ENCODE measurements around the gene HTR6. TPM values are rescaled to one million over a fixed set of nuclear protein-coding genes. Genes with fewer than 3 reads are reported as not detected.
"Not testable (repeated sequence)": the region's sequence is repeated elsewhere in the genome, so short reads cannot be mapped to it uniquely, and the experiment has no call there.

HTR6 gene
- total RNA-seq, 4 donors from 2014 or later: not detected

GRCh38 chr1:19636065-19636464 lies 28.6 kb upstream of the HTR6 start:
- no peak overlapping the region for H3K4me3 ChIP-seq
- H3K27me3 ChIP-seq: no peaks in the 10 kb centered on the region
- no peak for TF ChIP-seq POLR2A (IDR thresholded peaks at IDR 0.05)
- no peak for TF ChIP-seq CTCF (IDR thresholded peaks at IDR 0.05 in 4 of 5, conservative IDR thresholded peaks at IDR 0.05 in 1 of 5)
- H3K9me3 ChIP-seq: no peaks in the 10 kb centered on the region
- H3K36me3 ChIP-seq: no peaks in the 10 kb centered on the region
- ATAC-seq (no peak), DNase-seq (no peak)
- in situ Hi-C loops (cut with MboI; ENCODE audit: low sequenced_read_pairs in 4 of 4) (no loop called here), intact Hi-C loops (cut with DNase I; ENCODE audit: low total_unique reads) (no loop called here)
- peaks cover 4 to 9% of the 10 kb centered on the region in 2 donors for H3K4me1 ChIP-seq
- H3K27ac ChIP-seq: no peak overlapping the region

GRCh38 chr1:19636749-19637148 lies 27.9 kb upstream of the HTR6 start:
- ATAC-seq; intact Hi-C loops (cut with DNase I; ENCODE audit: low total_unique reads); H3K27ac ChIP-seq; H3K4me1 ChIP-seq; H3K4me3 ChIP-seq; H3K36me3 ChIP-seq; DNase-seq; H3K27me3 ChIP-seq; in situ Hi-C loops (cut with MboI; ENCODE audit: low sequenced_read_pairs in 4 of 4); H3K9me3 ChIP-seq: not testable (repeated sequence)

- ATAC-seq: no peak
- Histone ChIP-seq H3K27ac (no peak overlapping the region), H3K9me3 (no peaks in the 10 kb centered on the region), H3K4me1 (peaks cover 4 to 9% of the 10 kb centered on the region in 2 donors), H3K4me3 (no peak overlapping the region), H3K27me3 (peaks cover 0 to under 1% (median 0%) of the 10 kb centered on the region in 3 donors), H3K36me3 (no peaks in the 10 kb centered on the region)
- no peak for DNase-seq
- intact Hi-C loops (cut with DNase I; ENCODE audit: low total_unique reads) (no loop called here), in situ Hi-C loops (cut with MboI; ENCODE audit: low sequenced_read_pairs in 4 of 4) (no loop called here)
- TF ChIP-seq POLR2A (IDR thresholded peaks at IDR 0.05): no peak
- no peak for TF ChIP-seq CTCF (IDR thresholded peaks at IDR 0.05 in 4 of 5, conservative IDR thresholded peaks at IDR 0.05 in 1 of 5)
Measured at GRCh38 chr1:19637606-19638005, 27.1 kb upstream of the HTR6 start.

GRCh38 chr1:19639228-19639627 lies 25.4 kb upstream of the HTR6 start:
- H3K36me3 ChIP-seq; H3K27ac ChIP-seq; intact Hi-C loops (cut with DNase I; ENCODE audit: low total_unique reads); in situ Hi-C loops (cut with MboI; ENCODE audit: low sequenced_read_pairs in 4 of 4); H3K4me1 ChIP-seq; H3K4me3 ChIP-seq; DNase-seq; ATAC-seq; H3K27me3 ChIP-seq; H3K9me3 ChIP-seq: not testable (repeated sequence)

- no peak overlapping the region for H3K4me3 ChIP-seq
- H3K9me3 ChIP-seq: no peaks in the 10 kb centered on the region
- H3K27me3 ChIP-seq: peaks cover 8 to 12% (median 12%) of the 10 kb centered on the region in 3 donors
- in situ Hi-C loops (cut with MboI; ENCODE audit: low sequenced_read_pairs in 4 of 4): no loop called here
- peak; percentile 49 to 59 for DNase-seq
- no peaks in the 10 kb centered on the region for H3K36me3 ChIP-seq
- ATAC-seq: peak; percentile 78 to 83
- H3K4me1 ChIP-seq: peaks cover 9 to 10% of the 10 kb centered on the region in 2 donors
- intact Hi-C loops (cut with DNase I; ENCODE audit: low total_unique reads): no loop called here
- TF ChIP-seq POLR2A (IDR thresholded peaks at IDR 0.05) (no peak), CTCF (IDR thresholded peaks at IDR 0.05 in 4 of 5, conservative IDR thresholded peaks at IDR 0.05 in 1 of 5) (no peak)
- H3K27ac ChIP-seq: peak overlapping the region in 1 of 4 donors; percentile 54
Measured at GRCh38 chr1:19639999-19640362, 24.7 kb upstream of the HTR6 start.

Measured in gastrocnemius medialis (tissue), 4 donors.